Activated CD8-positive, alpha-beta memory T cell treated with anti-CD3 and anti-CD28 coated beads for 48 hours (primary cell): ENCODE data around the gene FBXL19.
A peak's percentile ranks its signal among the peaks of the same experiment; 100 is the strongest.
"Not testable (repeated sequence)": the region's sequence is repeated elsewhere in the genome, so short reads cannot be mapped to it uniquely, and the experiment has no call there.

ENCODE experiments used
- DNase-seq, 3 experiments: peaks; one replicate each; pipeline ENCODE4 v3.0.0-alpha.2; 2020; ENCODE audit warnings: low read depth in 2 of 3, low spot score in 2 of 3

Gene FBXL19

GRCh38 chr16:30923554-30924075 is at the start of gene FBXL19:
FBXL19 (plus strand) TSS chr16:30923572; CDS start chr16:30925755, 2,183 bp downstream.
- no peak for DNase-seq

GRCh38 chr16:30874244-30874820 is 49.0 kb upstream of the FBXL19 start:
- no peak for DNase-seq

GRCh38 chr16:30874821-30875717 is 48.3 kb upstream of the FBXL19 start:
- peak; percentile 77 to 79 (median 79) for DNase-seq

DNA sequence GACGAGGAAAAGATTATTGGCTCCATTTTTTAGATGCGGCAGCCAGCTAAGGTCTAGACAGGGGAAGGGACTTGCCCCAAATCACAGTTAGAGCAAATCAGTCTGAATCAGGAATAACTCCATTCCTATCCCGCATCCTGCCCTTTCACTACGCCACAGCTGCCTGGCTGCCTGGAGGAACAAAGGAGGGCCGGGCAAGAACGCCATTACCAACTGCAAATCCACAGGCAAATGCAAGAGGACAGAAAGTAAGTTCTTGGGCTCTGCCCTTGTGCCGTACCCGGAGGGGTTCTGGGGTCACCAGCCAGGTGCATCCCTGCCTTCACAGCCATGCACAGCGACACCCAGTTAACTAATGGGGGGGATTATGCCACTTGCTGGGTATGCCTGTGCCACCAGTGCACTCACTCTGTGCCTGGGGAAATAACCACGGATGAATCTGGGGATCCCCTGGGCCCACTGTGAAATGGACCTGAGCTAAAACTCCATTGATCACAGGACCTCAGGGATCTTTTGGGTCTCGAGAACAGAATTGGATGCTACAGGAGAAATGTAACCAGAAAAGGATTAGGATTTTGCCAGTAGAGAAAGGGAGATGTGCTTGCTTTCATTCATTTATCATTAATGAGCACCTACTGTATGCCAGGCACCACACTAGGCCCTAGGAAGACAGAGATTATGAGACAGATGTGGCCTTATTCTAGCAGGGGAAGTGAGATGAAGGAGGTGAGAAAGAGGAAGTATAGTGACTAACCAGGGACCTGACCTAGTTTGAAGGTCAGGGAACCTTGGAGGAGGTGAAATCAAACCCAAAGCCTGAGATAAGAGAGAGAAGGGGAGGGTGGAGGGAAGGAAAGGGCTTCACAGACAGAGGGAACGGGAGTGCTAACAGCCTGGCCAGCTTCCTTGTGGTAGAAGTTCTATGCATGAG is 47.2 kb upstream of the FBXL19 start:
- DNase-seq: peak in 1 of 3 experiments; percentile 11

DNA sequence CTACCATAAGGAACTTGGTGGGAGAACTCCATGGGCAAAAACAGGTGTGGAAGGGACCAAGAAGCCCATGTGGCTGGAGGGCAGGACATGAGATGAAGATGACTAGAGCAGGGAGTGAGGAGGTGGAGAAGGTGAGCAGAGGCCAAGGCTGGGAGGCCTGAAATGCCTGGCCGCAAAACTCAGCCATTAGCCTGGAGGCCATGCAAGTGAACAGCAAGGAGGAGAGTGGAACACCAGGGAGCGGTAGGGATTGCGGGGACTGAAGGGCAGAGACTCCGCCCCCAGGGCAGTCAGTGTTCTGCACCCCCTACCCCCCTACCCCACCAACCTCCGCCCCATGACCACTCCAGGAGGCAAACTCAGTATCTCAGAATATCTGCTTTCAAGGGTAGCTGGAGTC is 46.5 kb upstream of the FBXL19 start:
- DNase-seq: no peak

DNA sequence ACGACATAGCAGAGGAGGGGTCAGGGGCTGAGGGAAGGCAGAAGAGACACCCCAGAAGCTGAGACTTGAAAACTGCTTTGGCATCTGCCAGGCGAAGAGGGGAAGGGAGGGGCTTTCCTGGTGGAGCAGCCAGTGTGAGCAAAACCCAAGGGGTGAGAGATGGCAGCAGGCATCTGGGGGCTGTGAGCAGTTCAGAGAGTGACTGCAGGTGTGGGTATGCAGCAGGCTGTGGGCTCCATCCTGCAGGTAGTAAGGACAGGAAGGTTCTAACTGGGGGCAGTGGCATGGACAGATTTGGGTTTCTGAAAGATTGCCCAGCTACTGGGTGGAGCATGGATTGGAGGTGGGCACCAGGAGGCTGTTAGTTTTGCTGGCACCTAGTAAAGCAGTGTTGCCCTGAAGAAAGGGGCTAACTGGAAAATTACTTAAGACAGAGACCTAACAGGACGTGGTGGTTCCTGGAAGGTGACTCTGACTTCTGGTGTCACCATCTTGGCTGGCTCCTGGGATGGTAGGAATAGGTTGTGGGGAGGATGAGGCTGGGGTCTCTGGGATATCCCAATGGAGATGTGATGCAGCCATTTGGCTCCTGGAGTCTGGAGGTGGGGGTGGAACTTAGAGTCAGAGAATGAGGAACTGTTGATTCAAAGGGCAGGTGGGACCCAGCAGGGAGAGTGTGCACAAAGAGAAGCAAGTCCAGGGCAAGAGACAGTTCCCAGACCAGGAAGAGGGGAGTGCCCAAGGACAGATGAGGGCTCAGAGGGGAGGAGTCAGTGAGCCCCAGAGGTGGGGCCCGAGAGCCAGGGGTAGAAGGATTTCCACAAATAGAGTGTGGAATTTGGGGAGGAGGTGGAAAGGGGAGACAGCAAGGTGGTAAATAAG is 40.7 kb upstream of the FBXL19 start:
- DNase-seq: no peak

DNA sequence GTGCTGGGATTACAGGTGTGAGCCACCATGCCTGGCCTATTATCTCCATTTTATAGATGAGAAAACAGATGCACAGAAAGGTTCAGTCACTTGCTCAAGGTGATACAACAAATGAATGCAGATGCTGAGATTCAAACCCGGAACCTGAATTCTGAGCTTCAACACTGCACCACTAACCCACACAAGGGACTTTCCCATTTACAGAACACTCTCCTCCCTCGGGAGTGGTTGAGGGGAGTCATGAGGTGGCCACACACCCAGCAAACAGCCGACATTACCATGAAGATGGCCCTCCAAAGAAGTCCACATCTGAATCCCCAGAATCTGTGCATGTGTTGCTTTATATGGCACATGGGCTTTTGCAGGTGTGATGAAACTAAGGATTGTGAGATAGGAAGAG is 38.6 kb upstream of the FBXL19 start:
- DNase-seq: no peak

DNA sequence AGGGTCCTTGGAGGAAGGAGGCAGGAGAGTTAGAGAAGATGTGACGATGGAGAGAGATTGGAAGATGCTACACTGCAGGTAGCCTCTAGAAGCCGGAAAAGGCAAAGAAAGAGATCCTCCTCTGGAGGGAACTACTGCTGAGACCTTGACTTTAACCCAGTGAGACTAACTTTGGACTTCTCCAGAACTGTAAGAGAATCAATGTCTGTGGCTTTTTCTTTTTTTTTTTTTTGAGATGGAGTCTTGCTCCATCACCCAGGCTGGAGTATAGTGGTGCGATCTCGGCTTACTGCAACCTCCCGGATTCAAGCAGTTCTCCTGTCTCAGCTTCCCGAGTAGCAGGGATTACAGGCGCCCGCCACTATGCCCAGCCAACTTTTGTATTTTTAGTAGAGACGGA is 38.2 kb upstream of the FBXL19 start:
- DNase-seq: no peak

DNA sequence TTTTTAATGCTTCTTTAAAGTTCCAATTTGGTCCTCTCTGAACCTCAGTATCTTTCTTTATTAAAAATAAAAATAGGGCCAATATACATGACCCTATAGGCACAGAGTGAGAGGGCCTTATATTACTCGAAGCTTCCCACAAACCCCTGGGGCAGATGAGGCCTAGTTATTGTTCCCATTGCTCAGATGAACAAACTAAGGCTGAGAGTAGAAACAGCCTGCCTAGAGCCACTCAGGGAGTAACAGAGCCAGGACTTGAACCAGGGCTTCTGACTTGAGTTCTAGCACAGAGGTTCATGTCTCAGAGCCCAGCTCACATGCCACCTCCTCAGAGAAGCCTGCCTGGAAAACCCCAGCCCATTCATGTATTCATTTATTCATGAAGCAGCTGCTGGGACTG is 37.2 kb upstream of the FBXL19 start:
- DNase-seq: no peak

GRCh38 chr16:30887927-30888326 is 35.4 kb upstream of the FBXL19 start:
- DNase-seq: no peak

DNA sequence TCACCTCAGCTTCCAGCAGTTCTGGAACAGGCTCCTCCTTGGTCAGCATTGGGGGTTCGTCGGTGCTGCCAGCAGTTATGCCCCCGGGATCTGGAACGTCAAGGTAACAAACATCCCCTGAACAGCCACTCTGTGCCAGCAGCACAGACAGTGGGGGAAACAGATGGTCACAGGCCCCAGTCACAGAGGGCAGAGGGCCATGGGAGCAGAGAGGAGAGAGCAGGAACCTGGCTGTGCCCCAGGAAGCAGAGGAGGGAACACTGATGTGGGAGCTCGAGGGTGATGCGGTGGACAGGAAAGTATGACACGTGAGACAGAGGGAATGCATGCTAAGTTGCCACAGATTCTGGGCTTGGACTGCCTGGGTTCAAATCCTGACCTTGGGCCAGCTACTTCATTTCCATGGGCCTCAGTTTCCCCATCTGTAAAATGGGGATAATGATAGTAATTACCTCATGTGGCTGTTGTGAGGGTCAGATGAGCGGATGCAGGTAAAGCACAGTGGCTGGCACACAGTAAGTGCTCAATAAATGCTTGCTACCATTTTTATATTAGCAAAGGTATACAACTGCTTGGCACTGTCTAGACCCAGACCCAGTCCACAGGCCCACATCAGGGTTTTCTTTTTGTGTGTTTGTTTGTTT is 34.4 kb upstream of the FBXL19 start:
- no peak for DNase-seq

GRCh38 chr16:30889721-30890120 is 33.7 kb upstream of the FBXL19 start:
- no peak for DNase-seq

DNA sequence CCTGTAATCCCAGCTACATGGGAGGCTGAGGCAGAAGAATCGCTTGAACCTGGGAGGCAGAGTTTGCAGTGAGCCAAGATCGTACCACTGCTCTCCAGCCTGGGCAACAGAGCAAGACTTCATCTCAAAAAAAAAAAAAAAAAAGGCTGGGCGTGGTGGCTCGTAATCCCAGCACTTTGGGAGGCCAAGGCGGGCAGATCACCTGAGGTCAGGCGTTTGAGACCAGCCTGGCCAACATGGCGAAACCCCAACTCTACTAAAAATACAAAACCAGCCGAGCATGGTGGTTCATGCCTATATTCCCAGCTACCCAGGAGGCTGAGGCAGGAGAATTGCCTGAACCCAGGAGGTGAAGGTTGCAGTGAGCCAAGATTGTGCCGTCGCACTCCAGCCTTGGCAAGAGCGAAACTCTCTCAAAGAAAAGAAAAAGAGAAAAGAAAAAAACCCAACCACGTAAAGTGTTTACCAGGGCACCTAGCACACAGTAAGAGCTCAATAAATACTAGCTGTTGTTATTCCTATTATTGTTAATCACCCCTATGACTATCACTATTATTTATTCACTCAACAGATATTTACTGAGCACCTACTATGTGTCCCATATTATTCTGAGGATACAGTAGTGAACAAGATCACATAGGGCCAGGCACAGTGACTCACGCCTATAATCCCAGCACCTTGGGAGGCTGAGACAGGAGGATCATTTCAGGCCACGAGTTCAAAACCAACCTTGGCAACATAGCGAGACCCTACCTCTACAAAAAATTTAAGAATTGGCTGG is 32.1 kb upstream of the FBXL19 start:
- DNase-seq: not testable (repeated sequence)

GRCh38 chr16:30892670-30893416 is 30.5 kb upstream of the FBXL19 start:
- DNase-seq: no peak

DNA sequence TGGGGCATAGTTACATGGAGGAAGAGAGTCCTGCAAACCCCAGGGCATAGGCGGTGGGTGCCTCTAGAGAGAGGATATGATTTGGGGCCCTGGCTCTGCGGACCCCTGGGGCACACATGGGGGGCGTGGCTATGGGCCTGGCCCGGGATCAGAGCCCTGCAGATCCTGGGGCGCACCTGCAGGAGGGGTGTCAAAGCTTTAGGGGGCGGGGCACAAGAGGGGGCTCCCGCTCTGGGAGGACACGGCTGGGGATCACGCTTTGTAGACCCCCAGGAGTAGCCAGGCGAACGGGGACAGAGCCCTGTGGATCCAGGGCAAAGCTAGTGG is 30.0 kb upstream of the FBXL19 start:
- no peak for DNase-seq

DNA sequence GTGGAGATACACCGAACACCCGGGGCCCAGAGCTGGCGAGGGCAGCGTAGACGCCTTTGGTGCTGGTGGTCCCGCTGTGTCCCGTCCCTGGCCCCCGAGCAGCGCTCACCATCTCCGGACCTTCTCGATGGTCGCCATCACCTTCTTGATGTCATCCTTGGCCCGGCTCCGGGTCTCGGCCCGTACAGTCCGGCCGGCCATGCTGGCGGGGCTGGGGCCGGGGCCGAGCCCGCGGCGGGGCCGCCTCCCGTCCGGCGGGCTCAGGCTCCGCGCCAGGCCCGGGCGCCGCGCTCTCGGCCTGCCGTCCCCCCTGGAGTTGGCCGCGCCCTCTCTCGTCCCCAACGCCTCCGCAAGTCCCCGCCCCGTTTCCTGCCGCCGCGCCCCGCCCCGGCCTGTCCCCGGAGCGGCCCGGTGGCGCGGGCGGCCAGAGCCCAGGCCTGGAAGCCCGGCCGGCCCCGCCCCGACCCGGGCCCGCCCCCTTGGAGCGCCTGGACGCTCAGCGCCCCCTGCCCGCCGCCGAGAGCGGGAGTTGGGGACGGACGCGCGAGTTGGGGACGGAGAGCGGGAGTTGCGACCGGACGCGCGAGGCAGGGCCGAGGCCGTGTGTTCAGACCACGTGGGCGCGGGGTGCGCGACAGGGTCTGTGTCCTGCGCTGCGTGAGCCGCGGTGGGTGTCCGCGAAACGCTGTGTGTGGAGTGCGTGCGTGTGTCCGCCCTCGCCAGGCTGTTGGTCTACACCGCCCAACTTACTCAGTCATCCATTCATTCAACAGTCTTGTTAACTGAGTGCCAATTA is 29.4 kb upstream of the FBXL19 start, which contains the start of gene BCL7C:
Gene BCL7C (minus strand): TSS at position 334 of the 796 bp plus-strand sequence. CDS start 133 bp downstream, at position 201.
- peak in 2 of 3 experiments; percentile 62 to 77 for DNase-seq

- no peak for DNase-seq
Observed at GRCh38 chr16:30894540-30895368, 28.6 kb upstream of the FBXL19 start.
